HepG2 (cell line): ENCODE data around the gene MYO1C. TPM values are rescaled to one million over a fixed set of nuclear protein-coding genes. Genes with fewer than 3 reads are reported as not detected.
A peak's percentile ranks its signal among the peaks of the same experiment; 100 is the strongest.

ENCODE experiments used
- GMEB1 ChIP-seq: sonication (generic); formaldehyde crosslinking; IDR thresholded peaks from 2 replicates; pipeline ENCODE4 v1.5.1; 2020; ENCODE audit warnings: missing genetic modification reagents, mild to moderate bottlenecking, borderline replicate concordance
- HOXA5 ChIP-seq: sonication (generic); formaldehyde crosslinking; IDR thresholded peaks from 2 replicates; pipeline ENCODE4 v1.4.0; 2020; ENCODE audit warnings: missing genetic modification reagents
- NBN ChIP-seq: fragments of 450-650 bp; conservative IDR thresholded peaks from 2 replicates; pipeline ENCODE4 v1.6.1; 2017
- NCOR1 ChIP-seq: fragments of 200-600 bp; sonication (generic); IDR thresholded peaks from 2 replicates; pipeline ENCODE4 v1.7.0; 2017; ENCODE audit warnings: antibody characterized with exemption, low read length, borderline replicate concordance
- PRDM10 ChIP-seq: sonication (generic); formaldehyde crosslinking; IDR thresholded peaks from 2 replicates; pipeline ENCODE4 v1.4.0; 2020; ENCODE audit warnings: low read depth, missing genetic modification reagents
- SALL2 ChIP-seq: sonication (generic); formaldehyde crosslinking; IDR thresholded peaks from 2 replicates; pipeline ENCODE4 v1.8.1; 2023; ENCODE audit warnings: mild to moderate bottlenecking, missing genetic modification reagents, inconsistent platforms
- SOX6 ChIP-seq, 2 experiments: fragments of 450-650 bp in 1 of 2; sonication (generic) in 1 of 2; formaldehyde crosslinking in 1 of 2; IDR thresholded peaks; 2 replicates each; pipeline versions ENCODE4 v1.4.0 to v1.6.1; 2017 to 2020; ENCODE audit warnings: antibody characterized with exemption in 1 of 2, mild to moderate bottlenecking in 1 of 2, missing genetic modification reagents in 1 of 2
- STAT6 ChIP-seq: sonication (generic); formaldehyde crosslinking; IDR thresholded peaks from 2 replicates; pipeline ENCODE4 v1.4.0; 2020; ENCODE audit warnings: missing genetic modification reagents, mild to moderate bottlenecking, borderline replicate concordance
- U2AF2 ChIP-seq: fragments of 200-400 bp; formaldehyde crosslinking; IDR thresholded peaks from 2 replicates; pipeline ENCODE4 v1.6.1; 2017; ENCODE audit warnings: low read depth, mild to moderate bottlenecking, low read length
- ZBTB26 ChIP-seq: IDR thresholded peaks from 2 replicates; pipeline ENCODE4 v1.6.1; 2016; ENCODE audit warnings: missing compliant biosample characterization, missing genetic modification reagents, borderline replicate concordance
- ZNF256 ChIP-seq: sonication (generic); formaldehyde crosslinking; conservative IDR thresholded peaks from 2 replicates; pipeline ENCODE4 v1.4.0; 2020; ENCODE audit warnings: missing genetic modification reagents
- ZNF446 ChIP-seq: sonication (generic); formaldehyde crosslinking; IDR thresholded peaks from 2 replicates; pipeline ENCODE4 v1.5.0; 2020; ENCODE audit warnings: mild to moderate bottlenecking, missing genetic modification reagents
- ZNF563 ChIP-seq: sonication (generic); formaldehyde crosslinking; IDR thresholded peaks from 2 replicates; pipeline ENCODE4 v1.8.0; 2022; ENCODE audit warnings: mild to moderate bottlenecking, moderate library complexity, missing genetic modification reagents
- ZNF703 ChIP-seq: sonication (generic); formaldehyde crosslinking; IDR thresholded peaks from 2 replicates; pipeline ENCODE4 v1.5.1; 2020; ENCODE audit warnings: missing genetic modification reagents, mild to moderate bottlenecking, moderate library complexity, borderline replicate concordance
- ZNF800 ChIP-seq: sonication (generic); formaldehyde crosslinking; IDR thresholded peaks from 2 replicates; pipeline ENCODE4 v1.4.0; 2020; ENCODE audit warnings: missing genetic modification reagents
- ZZZ3 ChIP-seq: sonication (generic); formaldehyde crosslinking; IDR thresholded peaks from 2 replicates; pipeline ENCODE4 v1.4.0; 2020; ENCODE audit warnings: missing genetic modification reagents, mild to moderate bottlenecking, borderline replicate concordance
- polyA plus RNA-seq, 8 experiments: library from polyadenylated mRNA; depleted of rRNA in 3 of 8; stranded (reverse) in 7 of 8; unstranded in 1 of 8; fragments of >200 nt; fragmentation: Illumina TruSeq in 4 of 8; extraction: Trizol in 4 of 8; gene quantifications; 2 replicates each; pipeline versions ENCODE4 v1.2.1 to v1.2.3, GENCODE V29; 2011 to 2016; ENCODE audit warnings: low read depth in 4 of 8, missing spikeins in 1 of 8, mixed read lengths in 1 of 8; ENCODE audit not compliant: insufficient read depth in 1 of 8
- total RNA-seq, 5 experiments: library from RNA; depleted of rRNA; stranded (reverse); fragments of >200 nt; fragmentation: Illumina TruSeq; extraction: Trizol; gene quantifications; 2 replicates each; pipeline ENCODE4 v1.2.3, GENCODE V29; 2016; ENCODE audit warnings: low read depth in 1 of 5

Gene MYO1C
- total and polyA plus RNA-seq, 2 of the 13 experiments (the other 11 are each of a cell fraction or from before 2014, with no cell fraction given), result 22.7 to 40.8 TPM

- TF ChIP-seq PRDM10 (no peak), ZNF446 (no peak), SOX6 (IDR thresholded peaks at IDR 0.05) (no peak), SOX6 (CRISPR knock-in tag; IDR thresholded peaks at IDR 0.05) (peak; percentile 40), U2AF2 (no peak), GMEB1 (CRISPR knock-in tag) (peak; percentile 61; the same call in 1 of the 2 replicates), ZBTB26 (CRISPR knock-in tag) (0 out of 2 replicates have a peak, but pooled peaks have one; percentile 53), NBN (no peak), HOXA5 (peak; percentile 41; the same call in 1 of the 2 replicates), ZNF800 (CRISPR knock-in tag) (no peak), NCOR1 (no peak), STAT6 (CRISPR knock-in tag) (no peak), ZNF703 (no peak), SALL2 (CRISPR knock-in tag) (0 out of 2 replicates have a peak, but pooled peaks have one; percentile 64), ZNF256 (CRISPR knock-in tag) (no peak), ZNF563 (CRISPR knock-in tag) (peak; percentile 32; the same call in 1 of the 2 replicates), ZZZ3 (CRISPR knock-in tag) (no peak)
Observed at GRCh38 chr17:1490643-1491442, 1.6 kb downstream of the MYO1C start (continued).
